Kidney (tissue), 14 donors: ENCODE results near the gene EGR2. TPM values are rescaled to one million over a fixed set of nuclear protein-coding genes. Genes with fewer than 3 reads are reported as not detected.

Experiments used
- DNase-seq, 5 donors: peaks; one replicate each; pipeline ENCODE4 v3.0.0-alpha.2; 2013 to 2020
- FAIRE-seq: peaks from 2 replicates; lab custom pipeline; 2012; peaks lifted over from hg19 to GRCh38; lab: Jason Lieb, UNC
- H3K27ac ChIP-seq, 2 donors: one replicate each; pipeline ENCODE4 v1.7.0; 2013; ENCODE audit warnings: low read depth in 2 of 2, low read length in 2 of 2, inconsistent platforms in 1 of 2
- H3K27me3 ChIP-seq: one replicate; pipeline ENCODE4 v1.7.1; 2013; ENCODE audit warnings: low read length, inconsistent platforms; ENCODE audit not compliant: control insufficient read depth, insufficient read depth
- H3K36me3 ChIP-seq, 3 donors: one replicate each; pipeline versions ENCODE4 v1.7.0 to v1.7.1; 2013; ENCODE audit warnings: low read length in 3 of 3, control low read depth in 1 of 3, inconsistent platforms in 1 of 3; ENCODE audit not compliant: insufficient read depth in 3 of 3, control insufficient read depth in 2 of 3
- H3K4me1 ChIP-seq, 3 donors: one replicate each; pipeline versions ENCODE4 v1.7.0 to v1.7.1; 2013; ENCODE audit warnings: low read length in 3 of 3, inconsistent platforms in 1 of 3, low read depth in 1 of 3; ENCODE audit not compliant: control insufficient read depth in 2 of 3, insufficient read depth in 2 of 3
- H3K4me3 ChIP-seq, 3 donors: one replicate each; pipeline versions ENCODE4 v1.7.0 to v1.8.1; 2013; ENCODE audit warnings: low read length in 3 of 3, control low read depth in 1 of 3, inconsistent platforms in 1 of 3
- H3K9ac ChIP-seq, 3 donors: one replicate each; pipeline versions ENCODE4 v1.7.0 to v1.7.1; 2013; ENCODE audit warnings: low read length in 3 of 3, control low read depth in 1 of 3, inconsistent platforms in 1 of 3
- H3K9me3 ChIP-seq, 3 donors: one replicate each; pipeline versions ENCODE4 v1.7.0 to v1.7.1; 2013; ENCODE audit warnings: low read length in 3 of 3, control low read depth in 1 of 3, inconsistent platforms in 1 of 3; ENCODE audit not compliant: control insufficient read depth in 2 of 3, insufficient read depth in 1 of 3
- intact Hi-C: fragments of 100-400 bp; cut with DNase I; formaldehyde crosslinking; loops from one replicate; pipeline ENCODE4 v1.11.1; 2022
- polyA plus RNA-seq: library from polyadenylated mRNA; stranded (reverse); fragments of 350-450 nt; fragmentation: Illumina TruSeq; extraction: RNeasy Lipid Tissue Mini Kit (QIAGEN cat#74804); gene quantifications from one replicate; pipeline ENCODE4 v1.2.3, GENCODE V29; 2014; ENCODE audit warnings: low read depth, low replicate concordance; ENCODE audit not compliant: insufficient read depth
- total RNA-seq: library from RNA; stranded (reverse); fragmentation: NEBNext Ultra II Directional; extraction: Animal tissue kit (Norgen Biotek cat#: 25700); gene quantifications from one replicate; pipeline ENCODE4 v1.2.1, GENCODE V29; 2021
- TF ChIP-seq, protein P1 (sequence below): IDR thresholded peaks from 3 replicates; pipeline ENCODE4 v1.5.1; 2012; ENCODE audit warnings: mild to moderate bottlenecking, moderate library complexity, borderline replicate concordance; ENCODE audit not compliant: insufficient read depth; ENCODE audit errors: extremely low read depth
- donor health status: control.
- donor health status: control.
- donor health status: control.
- donor health status: control.
- donor health status: control.
- donor health status: DM: yes; HTN: yes; CAD: no.
- donor health status: Normal renal cell carcinoma (clear cell type).

EGR2 gene
- total and polyA plus RNA-seq, 2 donors from 2014 or later, result 0.30 to 1.6 TPM

DNA sequence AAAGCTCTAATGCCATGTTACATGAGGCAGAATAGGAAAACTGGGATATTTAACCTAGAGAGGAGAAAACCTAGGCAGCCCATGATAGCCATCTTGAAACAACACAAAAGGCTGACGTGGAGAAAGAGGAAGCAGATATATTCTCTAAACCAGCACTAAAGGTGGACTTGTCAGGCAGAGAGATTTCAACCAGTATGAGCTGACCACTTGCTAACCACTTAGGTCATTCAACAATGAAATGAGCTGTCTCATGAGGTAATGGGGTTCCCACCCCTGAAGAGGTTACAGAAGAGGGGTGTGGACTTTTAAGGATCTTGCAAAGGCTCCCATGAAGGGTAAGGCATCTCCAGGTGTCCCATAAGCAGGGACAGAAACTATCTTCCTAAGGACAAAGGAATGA, 26.8 kb upstream of the EGR2 start:
- no peak for FAIRE-seq
- TF ChIP-seq, protein P1, sequence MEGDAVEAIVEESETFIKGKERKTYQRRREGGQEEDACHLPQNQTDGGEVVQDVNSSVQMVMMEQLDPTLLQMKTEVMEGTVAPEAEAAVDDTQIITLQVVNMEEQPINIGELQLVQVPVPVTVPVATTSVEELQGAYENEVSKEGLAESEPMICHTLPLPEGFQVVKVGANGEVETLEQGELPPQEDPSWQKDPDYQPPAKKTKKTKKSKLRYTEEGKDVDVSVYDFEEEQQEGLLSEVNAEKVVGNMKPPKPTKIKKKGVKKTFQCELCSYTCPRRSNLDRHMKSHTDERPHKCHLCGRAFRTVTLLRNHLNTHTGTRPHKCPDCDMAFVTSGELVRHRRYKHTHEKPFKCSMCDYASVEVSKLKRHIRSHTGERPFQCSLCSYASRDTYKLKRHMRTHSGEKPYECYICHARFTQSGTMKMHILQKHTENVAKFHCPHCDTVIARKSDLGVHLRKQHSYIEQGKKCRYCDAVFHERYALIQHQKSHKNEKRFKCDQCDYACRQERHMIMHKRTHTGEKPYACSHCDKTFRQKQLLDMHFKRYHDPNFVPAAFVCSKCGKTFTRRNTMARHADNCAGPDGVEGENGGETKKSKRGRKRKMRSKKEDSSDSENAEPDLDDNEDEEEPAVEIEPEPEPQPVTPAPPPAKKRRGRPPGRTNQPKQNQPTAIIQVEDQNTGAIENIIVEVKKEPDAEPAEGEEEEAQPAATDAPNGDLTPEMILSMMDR, result no peak

DNA sequence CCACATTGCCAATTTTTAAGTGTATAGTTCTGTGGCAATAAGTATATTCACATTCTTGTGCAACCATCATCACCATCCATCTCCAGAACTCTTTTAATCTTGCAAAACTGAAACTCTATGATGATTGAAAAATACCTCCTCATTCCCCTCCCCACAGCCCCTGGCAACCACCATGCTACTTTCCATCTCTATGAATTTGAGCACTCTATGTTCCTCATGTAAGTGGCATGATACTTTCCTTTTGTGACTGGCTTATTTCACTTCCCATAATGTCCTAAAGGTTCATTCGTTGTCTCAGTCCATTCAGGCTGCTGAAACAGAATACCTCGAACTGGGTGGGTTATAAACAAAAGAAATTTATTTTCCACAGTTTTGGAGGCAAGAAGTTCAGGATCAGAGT, 23.4 kb upstream of the EGR2 start:
- Histone ChIP-seq H3K4me1 (no peaks in the 10 kb centered on the region), H3K27me3 (no peaks in the 10 kb centered on the region), H3K9me3 (no peaks in the 10 kb centered on the region), H3K27ac (no peak overlapping the region), H3K36me3 (no peaks in the 10 kb centered on the region), H3K9ac (no peak overlapping the region), H3K4me3 (no peak overlapping the region)
- no peak for DNase-seq
- TF ChIP-seq, protein P1, result no peak
- FAIRE-seq, result no peak
- intact Hi-C loops, result no loop called here

More for the DNA sequence above, 26.8 kb upstream of the EGR2 start:
- Histone ChIP-seq H3K27ac (no peak overlapping the region), H3K27me3 (no peaks in the 10 kb centered on the region), H3K36me3 (no peaks in the 10 kb centered on the region), H3K4me3 (no peak overlapping the region), H3K4me1 (no peaks in the 10 kb centered on the region), H3K9ac (no peak overlapping the region), H3K9me3 (peaks cover 0 to 12% (median 4%) of the 10 kb centered on the region in 3 donors)
- no peak for DNase-seq
- intact Hi-C loops, result no loop called here

- H3K9me3 ChIP-seq, result no peaks in the 10 kb centered on the region
- TF ChIP-seq, protein P1, result no peak
- no peak for FAIRE-seq
Observed at GRCh38 chr10:62831346-62831745, 15.2 kb upstream of the EGR2 start.

GRCh38 chr10:62830679-62831078, 14.5 kb upstream of the EGR2 start:
- no peak for DNase-seq
- TF ChIP-seq, protein P1, result no peak
- H3K4me1 ChIP-seq, result no peaks in the 10 kb centered on the region
- no peak overlapping the region for H3K9ac ChIP-seq
- FAIRE-seq, result no peak
- H3K9me3 ChIP-seq, result no peaks in the 10 kb centered on the region
- no peak overlapping the region for H3K4me3 ChIP-seq
- H3K27me3 ChIP-seq, result no peaks in the 10 kb centered on the region
- no peak overlapping the region for H3K27ac ChIP-seq
- intact Hi-C loops, result no loop called here
- no peaks in the 10 kb centered on the region for H3K36me3 ChIP-seq

More at GRCh38 chr10:62831346-62831745, 15.2 kb upstream of the EGR2 start:
- no peak overlapping the region for H3K27ac ChIP-seq
- H3K27me3 ChIP-seq, result no peaks in the 10 kb centered on the region
- no peaks in the 10 kb centered on the region for H3K36me3 ChIP-seq
- no peaks in the 10 kb centered on the region for H3K4me1 ChIP-seq
- no peak overlapping the region for H3K9ac ChIP-seq
- DNase-seq, result no peak
- no peak overlapping the region for H3K4me3 ChIP-seq
- intact Hi-C loops, result no loop called here
